ENCODE results near the gene HES1.
A peak's percentile ranks its signal among the peaks of the same experiment; 100 is the strongest.

Gene HES1

GRCh38 chr3:194102436-194102835, 33.5 kb upstream of the HES1 start:
- no peak for DNase-seq

- no peak for DNase-seq
Measured at GRCh38 chr3:194103505-194103904, 32.4 kb upstream of the HES1 start.

- DNase-seq: peak in 1 of 2 donors; percentile 82
Measured at GRCh38 chr3:194103983-194104751, 31.8 kb upstream of the HES1 start.

- no peak for DNase-seq
Measured at GRCh38 chr3:194105292-194105691, 30.7 kb upstream of the HES1 start.

- no peak for DNase-seq
Measured at GRCh38 chr3:194107107-194107506, 28.8 kb upstream of the HES1 start.

- no peak for DNase-seq
Measured at GRCh38 chr3:194109192-194109863, 26.6 kb upstream of the HES1 start.

- DNase-seq: no peak
Measured at GRCh38 chr3:194110483-194110882, 25.5 kb upstream of the HES1 start.

- DNase-seq: no peak
Measured at GRCh38 chr3:194111336-194111735, 24.6 kb upstream of the HES1 start.

GRCh38 chr3:194112120-194113106, 23.5 kb upstream of the HES1 start:
- DNase-seq: no peak

GRCh38 chr3:194114123-194114522, 21.8 kb upstream of the HES1 start:
- no peak for DNase-seq

- no peak for DNase-seq
Measured at GRCh38 chr3:194117104-194117845, 18.7 kb upstream of the HES1 start.

GRCh38 chr3:194118920-194119319, 17.0 kb upstream of the HES1 start:
- DNase-seq: no peak

- DNase-seq: no peak
Measured at GRCh38 chr3:194119831-194120590, 15.9 kb upstream of the HES1 start.

GRCh38 chr3:194120789-194121770, 14.9 kb upstream of the HES1 start:
- peak in 1 of 2 donors; percentile 23 for DNase-seq

- no peak for DNase-seq
Measured at GRCh38 chr3:194121891-194122631, 13.9 kb upstream of the HES1 start.

GRCh38 chr3:194123726-194124125, 12.2 kb upstream of the HES1 start:
- DNase-seq: no peak

GRCh38 chr3:194124193-194124592, 11.8 kb upstream of the HES1 start:
- DNase-seq: no peak

GRCh38 chr3:194125442-194125841, 10.5 kb upstream of the HES1 start:
- no peak for DNase-seq

- no peak for DNase-seq
Measured at GRCh38 chr3:194126790-194127189, 9.2 kb upstream of the HES1 start.
